HG03521 (cell line): Measurements from ENCODE around the gene GSTM4.
"Not testable (repeated sequence)": the region's sequence is repeated elsewhere in the genome, so short reads cannot be mapped to it uniquely, and the experiment has no call there.

Experiments used
- ATAC-seq: cut with Tn5 transposase; IDR thresholded peaks from one replicate; pipeline ENCODE4 v1.9.1; 2021; ENCODE audit warnings: mild to moderate bottlenecking, moderate library complexity; ENCODE audit not compliant: unreplicated experiment

Gene GSTM4

GRCh38 chr1:109695138-109695537, 39.2 kb downstream of the GSTM4 start:
- not testable (repeated sequence) for ATAC-seq

- ATAC-seq: no peak
Measured at GRCh38 chr1:109697066-109697465, 41.2 kb downstream of the GSTM4 start.

- ATAC-seq: not testable (repeated sequence)
Measured at GRCh38 chr1:109697861-109698260, 42.0 kb downstream of the GSTM4 start.

GRCh38 chr1:109702940-109703339, 47.0 kb downstream of the GSTM4 start:
- ATAC-seq: not testable (repeated sequence)

GRCh38 chr1:109704173-109704572, 48.3 kb downstream of the GSTM4 start:
- ATAC-seq: no peak

GRCh38 chr1:109705411-109705810, 49.5 kb downstream of the GSTM4 start:
- ATAC-seq: no peak

- not testable (repeated sequence) for ATAC-seq
Measured at GRCh38 chr1:109708949-109709348, 53.0 kb downstream of the GSTM4 start.

GRCh38 chr1:109709822-109710221, 53.9 kb downstream of the GSTM4 start:
- not testable (repeated sequence) for ATAC-seq
